ENCODE data around the gene ADCYAP1. TPM values are rescaled to one million over a fixed set of nuclear protein-coding genes. Genes with fewer than 3 reads are reported as not detected.

ADCYAP1 gene
- polyA plus RNA-seq, 1 donor (not counting 4 experiments of a cell fraction or from before 2014, with no cell fraction given): not detected

DNA sequence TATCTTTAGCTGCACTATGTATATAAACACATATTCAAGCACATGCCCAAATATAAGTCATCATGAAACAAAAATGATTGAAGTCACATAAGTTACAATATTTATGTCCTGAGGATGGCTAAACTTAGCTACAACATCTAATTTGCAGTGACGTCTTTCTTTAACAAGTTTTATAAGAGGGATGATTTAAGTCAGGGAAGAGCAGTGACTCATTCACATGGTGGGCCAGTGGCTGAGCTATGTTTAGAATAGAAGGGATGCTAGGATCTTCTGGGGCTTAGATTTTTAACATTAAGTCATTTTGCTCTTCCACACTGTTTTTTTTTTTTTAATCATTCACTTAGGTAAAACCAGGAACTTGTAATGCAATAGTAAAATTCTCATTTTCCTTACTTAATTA lies 22.3 kb downstream of the ADCYAP1 start:
- no peaks in the 10 kb centered on the region for H3K36me3 ChIP-seq (ENCODE audit: control insufficient read depth in 2 of 2, extremely low read depth in 1 of 2, insufficient read depth in 2 of 2, low read length in 2 of 2)
- no peaks in the 10 kb centered on the region for H3K4me1 ChIP-seq (ENCODE audit: control insufficient read depth, extremely low read depth, insufficient read depth, low read length)
- H3K27ac ChIP-seq (ENCODE audit: control insufficient read depth, insufficient read depth, low read length): no peak overlapping the region
- H3K79me2 ChIP-seq (ENCODE audit: control insufficient read depth, insufficient read depth, low read length): no peaks in the 10 kb centered on the region
- H4K20me1 ChIP-seq (ENCODE audit: control insufficient read depth, extremely low read depth, insufficient read depth, low read length): no peaks in the 10 kb centered on the region
- no peaks in the 10 kb centered on the region for H3K9me3 ChIP-seq (ENCODE audit: control insufficient read depth, low read depth, low read length)
- TF ChIP-seq, protein P1, sequence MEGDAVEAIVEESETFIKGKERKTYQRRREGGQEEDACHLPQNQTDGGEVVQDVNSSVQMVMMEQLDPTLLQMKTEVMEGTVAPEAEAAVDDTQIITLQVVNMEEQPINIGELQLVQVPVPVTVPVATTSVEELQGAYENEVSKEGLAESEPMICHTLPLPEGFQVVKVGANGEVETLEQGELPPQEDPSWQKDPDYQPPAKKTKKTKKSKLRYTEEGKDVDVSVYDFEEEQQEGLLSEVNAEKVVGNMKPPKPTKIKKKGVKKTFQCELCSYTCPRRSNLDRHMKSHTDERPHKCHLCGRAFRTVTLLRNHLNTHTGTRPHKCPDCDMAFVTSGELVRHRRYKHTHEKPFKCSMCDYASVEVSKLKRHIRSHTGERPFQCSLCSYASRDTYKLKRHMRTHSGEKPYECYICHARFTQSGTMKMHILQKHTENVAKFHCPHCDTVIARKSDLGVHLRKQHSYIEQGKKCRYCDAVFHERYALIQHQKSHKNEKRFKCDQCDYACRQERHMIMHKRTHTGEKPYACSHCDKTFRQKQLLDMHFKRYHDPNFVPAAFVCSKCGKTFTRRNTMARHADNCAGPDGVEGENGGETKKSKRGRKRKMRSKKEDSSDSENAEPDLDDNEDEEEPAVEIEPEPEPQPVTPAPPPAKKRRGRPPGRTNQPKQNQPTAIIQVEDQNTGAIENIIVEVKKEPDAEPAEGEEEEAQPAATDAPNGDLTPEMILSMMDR (optimal IDR thresholded peaks at IDR 0.05 in 1 of 3, IDR thresholded peaks at IDR 0.05 in 1 of 3, conservative IDR thresholded peaks at IDR 0.05 in 1 of 3; ENCODE audit: extremely low read depth in 1 of 3, insufficient read depth in 2 of 3, low read length in 3 of 3): no peak
- TF ChIP-seq EZH2 (IDR thresholded peaks at IDR 0.05; ENCODE audit: low read length): no peak
- H3K9ac ChIP-seq (ENCODE audit: control insufficient read depth, extremely low read depth, insufficient read depth, low read length): no peak overlapping the region
- no peak for FAIRE-seq
- H3K9me1 ChIP-seq (ENCODE audit: control insufficient read depth, extremely low read depth, insufficient read depth, low read length): no peaks in the 10 kb centered on the region
- H3K4me3 ChIP-seq (ENCODE audit: control insufficient read depth in 2 of 3, extremely low read depth in 1 of 3, insufficient read depth in 2 of 3, low read depth in 1 of 3, low read length in 3 of 3): no peak overlapping the region
- no peaks in the 10 kb centered on the region for H3K27me3 ChIP-seq (ENCODE audit: control insufficient read depth, extremely low read depth, insufficient read depth, low read length)
- H3K4me2 ChIP-seq (ENCODE audit: control insufficient read depth, extremely low read depth, insufficient read depth, low read depth, low read length): no peak overlapping the region
- dilution Hi-C loops (cut with MboI; ENCODE audit: extremely low pct_ligation_motif_present, low sequenced_read_pairs): no loop called here
- H2AFZ ChIP-seq (ENCODE audit: control insufficient read depth, low read length): no peak overlapping the region
- no peak for DNase-seq (ENCODE audit: low read depth, low spot score)

DNA sequence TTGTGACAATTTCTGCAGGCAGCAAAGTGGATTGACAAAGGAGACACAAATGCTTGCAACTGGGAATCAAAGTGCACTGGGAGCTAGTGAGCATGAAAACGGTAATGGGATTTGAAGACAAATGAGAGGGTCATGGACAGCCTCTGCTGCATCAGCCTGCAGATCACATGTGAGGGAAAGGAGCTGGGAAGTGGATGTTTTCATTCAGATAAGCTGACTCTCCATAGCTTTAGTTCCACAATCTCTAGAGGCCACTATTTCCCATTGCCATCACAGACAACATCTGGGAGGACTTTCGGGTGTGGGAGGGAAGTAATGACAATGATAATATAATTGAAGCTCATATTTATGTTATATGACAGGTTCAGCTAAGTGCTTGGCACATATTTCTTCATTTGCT lies 28.4 kb downstream of the ADCYAP1 start:
- no peak for DNase-seq (ENCODE audit: low read depth, low spot score)
- Histone ChIP-seq H4K20me1 (ENCODE audit: control insufficient read depth, extremely low read depth, insufficient read depth, low read length) (no peaks in the 10 kb centered on the region), H3K9ac (ENCODE audit: control insufficient read depth, extremely low read depth, insufficient read depth, low read length) (no peak overlapping the region), H3K4me2 (ENCODE audit: control insufficient read depth, extremely low read depth, insufficient read depth, low read depth, low read length) (no peak overlapping the region), H3K27me3 (ENCODE audit: control insufficient read depth, extremely low read depth, insufficient read depth, low read length) (no peaks in the 10 kb centered on the region), H3K27ac (ENCODE audit: control insufficient read depth, insufficient read depth, low read length) (no peak overlapping the region), H3K9me1 (ENCODE audit: control insufficient read depth, extremely low read depth, insufficient read depth, low read length) (no peaks in the 10 kb centered on the region), H3K9me3 (ENCODE audit: control insufficient read depth, low read depth, low read length) (no peaks in the 10 kb centered on the region), H3K4me3 (ENCODE audit: control insufficient read depth in 2 of 3, extremely low read depth in 1 of 3, insufficient read depth in 2 of 3, low read depth in 1 of 3, low read length in 3 of 3) (no peak overlapping the region), H3K36me3 (ENCODE audit: control insufficient read depth in 2 of 2, extremely low read depth in 1 of 2, insufficient read depth in 2 of 2, low read length in 2 of 2) (no peaks in the 10 kb centered on the region), H2AFZ (ENCODE audit: control insufficient read depth, low read length) (no peak overlapping the region), H3K4me1 (ENCODE audit: control insufficient read depth, extremely low read depth, insufficient read depth, low read length) (no peaks in the 10 kb centered on the region), H3K79me2 (ENCODE audit: control insufficient read depth, insufficient read depth, low read length) (no peaks in the 10 kb centered on the region)
- TF ChIP-seq, protein P1 (optimal IDR thresholded peaks at IDR 0.05 in 1 of 3, IDR thresholded peaks at IDR 0.05 in 1 of 3, conservative IDR thresholded peaks at IDR 0.05 in 1 of 3; ENCODE audit: extremely low read depth in 1 of 3, insufficient read depth in 2 of 3, low read length in 3 of 3): no peak
- no peak for TF ChIP-seq EZH2 (IDR thresholded peaks at IDR 0.05; ENCODE audit: low read length)
- dilution Hi-C loops (cut with MboI; ENCODE audit: extremely low pct_ligation_motif_present, low sequenced_read_pairs): no loop called here
- FAIRE-seq: no peak

All from keratinocyte (primary cell).